K562 (cell line): Measurements from ENCODE around the gene MBD2. TPM values are rescaled to one million over a fixed set of nuclear protein-coding genes. Genes with fewer than 3 reads are reported as not detected.

Experiments
- AFF1 ChIP-seq, 2 experiments: fragments of 450-650 bp; IDR thresholded peaks; 2 replicates each; pipeline ENCODE4 v1.6.1; 2018; ENCODE audit warnings: mild to moderate bottlenecking in 2 of 2, low read depth in 1 of 2; ENCODE audit not compliant: partially characterized antibody in 2 of 2
- BRF2 ChIP-seq: IDR thresholded peaks from 3 replicates; pipeline ENCODE4 v1.6.1; 2011; ENCODE audit warnings: borderline replicate concordance, mild to moderate bottlenecking; ENCODE audit not compliant: insufficient read length, insufficient read depth
- CBFA2T2 ChIP-seq: fragments of 450-650 bp; conservative IDR thresholded peaks from 2 replicates; pipeline ENCODE4 v1.6.1; 2017; ENCODE audit warnings: mild to moderate bottlenecking
- E2F1 ChIP-seq: sonication (generic); formaldehyde crosslinking; IDR thresholded peaks from 2 replicates; pipeline ENCODE4 v1.8.1; 2023; ENCODE audit warnings: mild to moderate bottlenecking, missing genetic modification reagents, moderate library complexity
- GABPB1 ChIP-seq: sonication (generic); formaldehyde crosslinking; IDR thresholded peaks from 2 replicates; pipeline ENCODE4 v1.8.0; 2022; ENCODE audit warnings: mild to moderate bottlenecking, missing genetic modification reagents
- ID3 ChIP-seq, 2 experiments: fragments of 250-450 bp in 1 of 2; fragments of 450-650 bp in 1 of 2; sonication (Bioruptor Pico) in 1 of 2; IDR thresholded peaks; 2 replicates each; pipeline versions ENCODE4 v1.6.1 to v1.8.0; 2016 to 2021; ENCODE audit warnings: mild to moderate bottlenecking in 2 of 2, moderate library complexity in 2 of 2, missing compliant biosample characterization in 1 of 2, missing genetic modification characterization in 1 of 2
- LARP7 ChIP-seq: fragments of 450-650 bp; IDR thresholded peaks from 2 replicates; pipeline ENCODE4 v1.6.1; 2016
- NFE2 ChIP-seq: IDR thresholded peaks from 2 replicates; pipeline ENCODE4 v1.6.1; 2014; ENCODE audit warnings: antibody characterized with exemption, low read depth
- NFXL1 ChIP-seq: fragments of 450-650 bp; formaldehyde crosslinking; IDR thresholded peaks from 2 replicates; pipeline ENCODE4 v1.4.0; 2021; ENCODE audit warnings: mild to moderate bottlenecking
- PRMT5 ChIP-seq: sonication (generic); formaldehyde crosslinking; IDR thresholded peaks from 2 replicates; pipeline ENCODE4 v1.5.0; 2020; ENCODE audit warnings: missing genetic modification reagents
- RAD21 ChIP-seq, 2 experiments: fragments of 250-450 bp in 1 of 2; fragments of 450-650 bp in 1 of 2; sonication (Bioruptor Pico) in 1 of 2; formaldehyde crosslinking in 1 of 2; IDR thresholded peaks in 1 of 2; conservative IDR thresholded peaks in 1 of 2; 2 replicates each; pipeline versions ENCODE4 v1.4.0 to v1.8.0; 2020 to 2022; ENCODE audit warnings: mild to moderate bottlenecking in 2 of 2, moderate library complexity in 1 of 2
- SAP30 ChIP-seq: fragments of 200-600 bp; sonication (generic); IDR thresholded peaks from 2 replicates; pipeline ENCODE4 v1.6.1; 2012; ENCODE audit warnings: borderline replicate concordance, low read depth, mild to moderate bottlenecking, moderate library complexity, low read length, control low read depth, inconsistent platforms; ENCODE audit not compliant: insufficient read depth, poor library complexity, severe bottlenecking
- TCF7L2 ChIP-seq: fragments of 150-350 bp; IDR thresholded peaks from 2 replicates; pipeline ENCODE4 v1.6.1; 2016; ENCODE audit warnings: low read depth, mild to moderate bottlenecking, low read length, moderate library complexity
- ZBTB7A ChIP-seq: IDR thresholded peaks from 2 replicates; pipeline ENCODE4 v1.6.1; 2011; ENCODE audit warnings: low read depth, mild to moderate bottlenecking, low read length, moderate library complexity, borderline replicate concordance; ENCODE audit not compliant: control insufficient read depth
- ZNF395 ChIP-seq: fragments of 200-800 bp; sonication (Bioruptor generic); IDR thresholded peaks from 2 replicates; pipeline ENCODE4 v1.6.1; 2017; ENCODE audit warnings: missing genetic modification characterization, missing compliant biosample characterization
- ZNF766 ChIP-seq: fragments of 200-800 bp; sonication (Bioruptor generic); conservative IDR thresholded peaks from 2 replicates; pipeline ENCODE4 v1.6.1; 2016; ENCODE audit warnings: missing genetic modification characterization, missing compliant biosample characterization
- ZSCAN32 ChIP-seq: fragments of 450-650 bp; formaldehyde crosslinking; IDR thresholded peaks from 2 replicates; pipeline ENCODE4 v1.4.0; 2020; ENCODE audit warnings: mild to moderate bottlenecking, moderate library complexity
- polyA plus RNA-seq, 8 experiments: library from polyadenylated mRNA; depleted of rRNA in 4 of 8; stranded (reverse) in 5 of 8; unstranded in 3 of 8; fragments of >200 nt; fragmentation: Nextera tagmentation in 2 of 8; fragmentation: Illumina TruSeq in 1 of 8; extraction: Ambion mirVana in 2 of 8; extraction: Trizol in 1 of 8; gene quantifications; 2 replicates each; pipeline versions ENCODE4 v1.2.1 to v1.2.3, GENCODE V29; 2011 to 2014; ENCODE audit warnings: inconsistent platforms in 1 of 8, missing spikeins in 1 of 8
- total RNA-seq, 7 experiments: library from RNA; depleted of rRNA in 6 of 7; stranded (reverse); fragments of >200 nt in 6 of 7; fragmentation: Illumina TruSeq in 2 of 7; extraction: Trizol in 2 of 7; gene quantifications; 2 replicates each; pipeline versions ENCODE4 v1.2.1 to v1.2.3, GENCODE V29; 2011 to 2021; ENCODE audit warnings: low replicate concordance in 1 of 7

The MBD2 gene
- total and polyA plus RNA-seq, 9 of the 15 experiments (the other 6 are each of a cell fraction or from before 2014, with no cell fraction given): 4.4 to 40.2 (median 13.9) TPM

- TF ChIP-seq RAD21 (CRISPR knock-in tag; conservative IDR thresholded peaks at IDR 0.05 in 1 of 2, IDR thresholded peaks at IDR 0.05 in 1 of 2): 0 out of 4 replicates have a peak, but pooled peaks of 1 of the 2 experiments have one; percentile 12
- no peak for TF ChIP-seq ID3 (CRISPR knock-in tag; IDR thresholded peaks at IDR 0.05)
- TF ChIP-seq ID3 (tag; IDR thresholded peaks at IDR 0.05): no peak
- TF ChIP-seq PRMT5 (CRISPR knock-in tag): no peak
- peak; percentile 55; the same call in 1 of the 2 replicates for TF ChIP-seq ZNF395
- no peak for TF ChIP-seq GABPB1 (CRISPR knock-in tag)
- no peak for TF ChIP-seq CBFA2T2
- TF ChIP-seq AFF1 (IDR thresholded peaks at IDR 0.05; ENCODE audit: low read depth in 1 of 2, partially characterized antibody in 2 of 2): peak in 1 of 2 experiments; percentile 58
- TF ChIP-seq ZSCAN32: no peak
- TF ChIP-seq LARP7: no peak
- no peak for TF ChIP-seq SAP30
- no peak for TF ChIP-seq E2F1 (CRISPR knock-in tag)
- no peak for TF ChIP-seq TCF7L2
- TF ChIP-seq NFXL1 (CRISPR knock-in tag): no peak
- no peak for TF ChIP-seq ZBTB7A
- TF ChIP-seq NFE2: no peak
- TF ChIP-seq ZNF766 (CRISPR knock-in tag): peak; percentile 54
- TF ChIP-seq BRF2: no peak
Measured at GRCh38 chr18:54117853-54118773, 106.4 kb downstream of the MBD2 start (continued).
